ENCODE results near the gene KLHL26. TPM values are rescaled to one million over a fixed set of nuclear protein-coding genes. Genes with fewer than 3 reads are reported as not detected.

Gene KLHL26
- total and polyA plus RNA-seq, 8 donors, result 4.3 to 10.4 (median 6.2) TPM

DNA sequence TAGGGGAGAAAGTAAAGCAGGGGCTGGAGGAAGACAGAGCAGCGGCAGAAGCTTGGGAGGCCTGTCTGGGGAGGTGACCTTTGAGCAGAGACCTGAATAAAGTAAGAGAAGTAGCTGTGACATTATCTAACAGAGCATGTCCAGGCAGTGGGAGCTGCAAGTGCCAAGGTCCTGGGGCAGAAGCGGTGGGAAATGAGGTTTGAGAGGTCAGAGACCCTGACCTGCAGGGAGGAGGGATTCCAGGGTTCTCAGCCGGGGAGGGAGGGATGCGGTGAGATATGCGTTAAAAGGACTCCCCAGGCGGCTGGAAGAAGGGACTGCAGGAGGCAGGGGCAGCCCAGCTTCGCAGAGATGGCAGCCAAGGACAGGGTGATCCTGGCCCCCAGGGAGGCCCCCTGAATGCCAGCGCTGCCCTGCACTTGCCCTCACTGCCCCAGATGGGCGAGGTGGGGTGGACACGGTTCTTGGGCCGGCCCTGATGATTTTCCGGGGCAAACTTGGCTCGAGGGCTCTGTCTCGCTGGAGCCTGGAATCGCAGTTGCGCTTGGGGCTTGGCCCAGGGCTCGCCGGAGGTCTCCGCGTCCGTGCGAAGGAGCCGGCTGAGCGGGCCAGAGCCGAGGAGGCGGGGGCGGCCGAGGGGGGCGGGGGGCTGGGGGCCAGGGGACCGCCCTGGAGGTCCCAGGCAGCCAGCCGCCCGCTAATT is 33.4 kb upstream of the KLHL26 start:
- H3K36me3 ChIP-seq, result no peaks in the 10 kb centered on the region
- intact Hi-C loops (cut with DNase I), result no loop called here
- no peak overlapping the region for H3K4me3 ChIP-seq
- no peak overlapping the region for H3K27ac ChIP-seq
- TF ChIP-seq, protein P1, sequence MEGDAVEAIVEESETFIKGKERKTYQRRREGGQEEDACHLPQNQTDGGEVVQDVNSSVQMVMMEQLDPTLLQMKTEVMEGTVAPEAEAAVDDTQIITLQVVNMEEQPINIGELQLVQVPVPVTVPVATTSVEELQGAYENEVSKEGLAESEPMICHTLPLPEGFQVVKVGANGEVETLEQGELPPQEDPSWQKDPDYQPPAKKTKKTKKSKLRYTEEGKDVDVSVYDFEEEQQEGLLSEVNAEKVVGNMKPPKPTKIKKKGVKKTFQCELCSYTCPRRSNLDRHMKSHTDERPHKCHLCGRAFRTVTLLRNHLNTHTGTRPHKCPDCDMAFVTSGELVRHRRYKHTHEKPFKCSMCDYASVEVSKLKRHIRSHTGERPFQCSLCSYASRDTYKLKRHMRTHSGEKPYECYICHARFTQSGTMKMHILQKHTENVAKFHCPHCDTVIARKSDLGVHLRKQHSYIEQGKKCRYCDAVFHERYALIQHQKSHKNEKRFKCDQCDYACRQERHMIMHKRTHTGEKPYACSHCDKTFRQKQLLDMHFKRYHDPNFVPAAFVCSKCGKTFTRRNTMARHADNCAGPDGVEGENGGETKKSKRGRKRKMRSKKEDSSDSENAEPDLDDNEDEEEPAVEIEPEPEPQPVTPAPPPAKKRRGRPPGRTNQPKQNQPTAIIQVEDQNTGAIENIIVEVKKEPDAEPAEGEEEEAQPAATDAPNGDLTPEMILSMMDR (IDR thresholded peaks at IDR 0.05), result no peak
- DNase-seq, result no peak
- no peaks in the 10 kb centered on the region for H3K9me3 ChIP-seq
- ATAC-seq, result no peak
- peaks cover 4 to 25% of the 10 kb centered on the region in 2 donors for H3K4me1 ChIP-seq
- peaks cover 43 to 96% of the 10 kb centered on the region in 2 donors for H3K27me3 ChIP-seq

DNA sequence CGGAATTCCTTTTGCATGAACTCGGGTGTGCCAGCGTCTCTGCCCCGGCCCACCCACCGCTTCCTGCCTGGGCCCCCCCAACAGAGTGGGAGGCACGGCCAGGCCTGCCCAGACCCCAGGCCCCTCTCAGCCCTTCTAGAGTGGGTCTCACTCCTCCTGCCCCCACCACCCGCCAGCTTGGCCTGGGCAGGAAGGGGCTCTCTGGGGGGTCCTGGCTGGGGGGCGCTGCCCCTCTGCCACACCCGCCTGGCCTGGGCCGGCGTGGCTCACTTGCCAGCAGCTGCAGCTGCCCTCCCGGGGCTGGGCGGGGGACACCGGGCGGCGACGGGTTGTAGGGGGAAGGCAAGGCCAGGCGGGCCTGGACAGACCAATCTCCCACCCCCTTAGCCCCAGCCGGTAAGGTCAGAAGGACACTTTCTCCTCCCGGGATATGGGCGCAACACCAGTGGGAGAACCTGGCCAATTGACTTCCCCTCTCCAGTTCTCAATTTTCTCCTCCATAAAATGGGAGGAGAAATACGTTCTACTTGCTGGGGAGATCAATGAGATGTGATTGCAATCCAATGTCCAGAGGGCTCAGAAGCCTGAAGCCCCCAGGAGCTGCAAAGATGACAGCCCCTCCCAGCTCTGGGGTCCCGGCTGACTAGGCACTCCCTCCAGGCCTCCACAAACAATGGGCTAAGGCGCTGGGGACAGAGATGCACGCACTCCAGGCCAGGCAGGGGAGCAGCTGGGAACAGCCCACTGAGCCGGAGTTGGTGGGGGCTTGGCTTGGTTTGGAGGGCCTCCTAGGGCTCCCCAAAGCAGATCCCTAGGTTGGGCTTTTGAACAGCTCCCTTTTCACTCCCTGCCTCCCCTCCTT is 32.6 kb upstream of the KLHL26 start:
- TF ChIP-seq, protein P1 (IDR thresholded peaks at IDR 0.05), result no peak
- DNase-seq, result no peak

DNA sequence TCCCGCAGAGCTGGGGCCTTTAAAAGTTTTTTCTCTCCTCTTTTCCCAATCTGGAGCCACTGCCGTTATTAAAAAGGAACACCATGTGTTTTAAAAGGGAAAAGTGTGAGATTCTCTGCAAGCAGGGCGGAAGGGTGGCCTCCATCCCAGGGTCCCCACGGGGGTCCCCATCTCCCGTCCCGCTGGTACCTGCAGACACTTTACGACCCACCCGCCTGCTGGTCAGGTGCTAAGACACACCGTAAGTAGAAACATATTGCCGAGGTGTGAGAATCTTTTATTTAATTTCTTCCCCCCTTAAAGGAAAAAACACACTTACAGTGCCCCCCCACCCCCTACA is 32.0 kb upstream of the KLHL26 start:
- Histone ChIP-seq H3K36me3 (no peaks in the 10 kb centered on the region), H3K27me3 (peaks cover 55 to 96% of the 10 kb centered on the region in 2 donors), H3K9me3 (no peaks in the 10 kb centered on the region), H3K27ac (no peak overlapping the region), H3K4me3 (no peak overlapping the region), H3K4me1 (peaks cover 4 to 25% of the 10 kb centered on the region in 2 donors)
- TF ChIP-seq, protein P1 (IDR thresholded peaks at IDR 0.05), result no peak
- intact Hi-C loops (cut with DNase I), result no loop called here
- no peak for DNase-seq
- no peak for ATAC-seq

More for the DNA sequence above, 32.6 kb upstream of the KLHL26 start:
- intact Hi-C loops (cut with DNase I), result no loop called here
- Histone ChIP-seq H3K27ac (no peak overlapping the region), H3K36me3 (no peaks in the 10 kb centered on the region), H3K9me3 (no peaks in the 10 kb centered on the region), H3K27me3 (peaks cover 49 to 96% of the 10 kb centered on the region in 2 donors), H3K4me1 (peaks cover 4 to 25% of the 10 kb centered on the region in 2 donors), H3K4me3 (no peak overlapping the region)
- no peak for ATAC-seq

DNA sequence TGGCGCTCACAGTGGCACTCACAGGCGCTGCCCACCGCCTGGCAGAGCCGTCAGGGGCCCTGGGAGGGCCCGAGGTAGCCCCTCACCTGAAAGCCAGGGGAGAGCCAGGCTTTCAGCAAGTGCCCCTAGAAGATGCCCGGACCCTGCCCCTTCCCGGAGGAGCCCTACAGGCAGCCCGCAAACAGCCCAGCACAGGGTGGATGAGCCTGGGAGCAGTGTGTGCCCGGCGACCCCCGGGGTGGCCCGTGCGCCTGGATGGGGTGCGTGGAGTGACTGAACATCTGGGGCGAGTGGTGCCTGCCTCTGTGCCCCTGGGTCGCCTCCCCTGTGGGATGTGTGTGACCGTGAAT is 31.7 kb upstream of the KLHL26 start:
- Histone ChIP-seq H3K27ac (no peak overlapping the region), H3K36me3 (no peaks in the 10 kb centered on the region), H3K9me3 (no peaks in the 10 kb centered on the region), H3K4me3 (no peak overlapping the region), H3K27me3 (peaks cover 59 to 96% of the 10 kb centered on the region in 2 donors), H3K4me1 (peaks cover 5 to 25% of the 10 kb centered on the region in 2 donors)
- ATAC-seq (no peak), DNase-seq (no peak)
- intact Hi-C loops (cut with DNase I), result no loop called here
- TF ChIP-seq, protein P1 (IDR thresholded peaks at IDR 0.05), result no peak

DNA sequence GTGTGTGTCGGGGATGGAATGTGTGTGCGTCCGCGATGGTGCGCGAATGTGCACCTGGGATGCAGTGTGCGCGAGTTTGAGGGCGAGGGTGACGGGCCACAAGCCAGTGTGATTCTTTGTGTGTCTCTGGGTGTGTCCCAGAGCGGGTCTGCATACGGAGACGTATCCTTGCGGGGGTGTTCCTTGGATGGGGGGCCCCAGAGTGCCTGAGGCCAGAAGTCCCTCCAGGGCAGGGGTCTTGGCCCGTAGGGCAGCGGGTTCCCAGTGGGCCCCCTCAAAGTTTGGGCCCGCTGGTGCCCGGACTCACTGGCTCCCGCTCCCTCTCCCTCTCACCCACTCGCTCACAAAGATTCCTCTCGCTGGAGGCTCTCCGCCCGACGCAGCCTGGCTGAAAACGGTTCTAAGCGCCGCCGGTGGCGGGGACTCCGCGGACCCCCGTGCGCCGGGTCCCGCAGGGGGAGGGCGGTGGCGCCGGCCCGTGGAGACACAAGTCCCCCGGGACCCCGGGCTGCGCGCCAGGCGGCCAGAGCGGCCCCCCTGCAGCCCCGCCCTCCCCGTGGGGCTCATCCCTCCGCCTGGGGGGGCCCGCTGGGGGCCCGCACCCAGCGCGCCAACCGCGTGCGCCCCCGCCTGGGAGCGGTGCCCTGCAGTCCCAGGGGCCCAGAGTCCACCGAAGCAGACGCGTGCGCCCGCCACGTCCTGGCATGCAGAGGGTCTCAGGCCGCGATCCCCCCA is 31.1 kb upstream of the KLHL26 start:
- intact Hi-C loops (cut with DNase I), result no loop called here
- TF ChIP-seq, protein P1 (IDR thresholded peaks at IDR 0.05), result no peak
- Histone ChIP-seq H3K36me3 (no peaks in the 10 kb centered on the region), H3K27ac (no peak overlapping the region), H3K4me3 (no peak overlapping the region), H3K9me3 (no peaks in the 10 kb centered on the region), H3K27me3 (peaks cover 64 to 96% of the 10 kb centered on the region in 2 donors), H3K4me1 (peaks cover 10 to 29% of the 10 kb centered on the region in 2 donors)
- no peak for ATAC-seq
- DNase-seq, result no peak

All from left lung (tissue), 10 donors.